ENCODE measurements around the gene MTUS2. TPM values are rescaled to one million over a fixed set of nuclear protein-coding genes. Genes with fewer than 3 reads are reported as not detected.

The MTUS2 gene
- total and polyA plus RNA-seq, 10 of the 15 experiments (the other 5 are each of a cell fraction or from before 2014, with no cell fraction given), result under 0.01 to 0.05 (median 0.02) TPM; not detected in 6

DNA sequence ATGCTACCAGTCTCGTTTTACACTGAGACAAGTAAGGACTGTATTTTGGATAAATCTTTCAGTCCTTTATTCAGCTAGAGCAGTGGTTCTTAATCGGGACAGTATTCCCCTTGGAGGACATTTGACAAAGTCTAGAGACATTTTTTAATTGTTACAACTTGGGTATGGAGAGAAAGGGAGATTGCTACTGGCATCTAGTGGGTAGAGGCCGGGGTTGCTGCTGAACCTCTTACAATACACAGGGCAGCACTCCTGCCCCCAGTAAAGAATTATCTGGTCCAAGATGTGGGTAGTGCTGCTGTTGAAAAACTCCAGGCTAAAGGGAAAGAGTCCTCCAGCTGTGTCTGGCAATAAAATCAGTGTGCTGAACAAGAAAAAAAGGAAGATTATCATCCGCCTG, 440.5 kb downstream of the MTUS2 start:
- WGBS (ENCODE audit: insufficient coverage, insufficient replicate concordance, low lambda C conversion rate, missing lambda C conversion rate), result 0% methylated on average over 4 of the region's 4 CpGs
- ATAC-seq (no peak), FAIRE-seq (no peak)

DNA sequence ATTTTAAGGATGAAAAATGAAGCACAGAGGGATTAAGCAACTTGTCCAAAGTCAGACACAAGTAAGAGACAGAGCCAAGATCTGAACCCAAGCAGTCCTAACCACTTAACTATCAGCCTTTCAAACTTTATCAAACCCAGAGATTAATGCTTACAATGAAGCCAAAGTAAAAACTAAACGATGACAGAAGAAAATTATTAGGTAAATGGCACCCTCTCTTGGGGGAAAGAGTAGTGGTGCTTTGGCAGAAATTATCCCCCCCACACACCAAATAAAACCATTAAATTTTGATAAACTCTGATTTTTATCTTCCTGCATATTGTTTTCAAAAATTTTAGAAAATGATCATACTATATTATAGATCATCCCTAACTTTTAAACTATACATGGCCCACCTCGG, 446.1 kb downstream of the MTUS2 start:
- intact Hi-C loops (cut with micrococcal nuclease; ENCODE audit: unreplicated experiment) (no loop called here), in situ Hi-C loops (cut with MboI) (no loop called here)
- Histone ChIP-seq H3K79me2 (ENCODE audit: control insufficient read depth, insufficient read depth, low read length) (no peaks in the 10 kb centered on the region), H3K9ac (ENCODE audit: control insufficient read depth, insufficient read depth, low read length) (no peak overlapping the region), H3K4me3 (no peak overlapping the region), H3K9me3 (replicated peaks; ENCODE audit: control insufficient read depth, insufficient read depth, low read length) (no peaks in the 10 kb centered on the region; the same call in 2 of the 3 replicates), H3K27ac (ENCODE audit: control insufficient read depth, insufficient read depth) (no peak overlapping the region), H3K4me1 (ENCODE audit: control insufficient read depth, insufficient read depth, low read length) (no peaks in the 10 kb centered on the region), H4K20me1 (ENCODE audit: control insufficient read depth, insufficient read depth) (no peaks in the 10 kb centered on the region), H2AFZ (ENCODE audit: control insufficient read depth, low read depth, low read length) (no peak overlapping the region), H3K4me2 (ENCODE audit: control insufficient read depth, insufficient read depth) (no peak overlapping the region), H3K36me3 (ENCODE audit: control insufficient read depth in 2 of 2, insufficient read depth in 2 of 2, low read length in 1 of 2) (no peaks in the 10 kb centered on the region), H3K27me3 (replicated peaks in 1 of 2; ENCODE audit: control insufficient read depth in 2 of 2, insufficient read depth in 2 of 2, low read length in 1 of 2) (no peaks in the 10 kb centered on the region)
- 16% methylated on average over 2 of the region's 2 CpGs for WGBS (ENCODE audit: insufficient coverage, insufficient replicate concordance, low lambda C conversion rate, missing lambda C conversion rate)
- no TSS peak for BruUV-seq (replicated peaks)
- FAIRE-seq (no peak), ATAC-seq (no peak), DNase-seq (ENCODE audit: low read depth, low spot score) (no peak)
- ChIA-PET POLR2A (no interaction called here), SMC1A (ENCODE audit: uncharacterized antibody, unreplicated experiment) (no interaction called here), CTCF (no interaction called here), RAD21 (ENCODE audit: unreplicated experiment) (no interaction called here)
- no peak for TF ChIP-seq RBBP5 (conservative IDR thresholded peaks at IDR 0.05)
- TF ChIP-seq RAD21 (IDR thresholded peaks at IDR 0.05; ENCODE audit: insufficient read depth, low read depth, low read length), result peak; percentile 49; the same call in 1 of the 2 replicates
- no peak for TF ChIP-seq HDAC2 (IDR thresholded peaks at IDR 0.05)
- TF ChIP-seq, protein P1, sequence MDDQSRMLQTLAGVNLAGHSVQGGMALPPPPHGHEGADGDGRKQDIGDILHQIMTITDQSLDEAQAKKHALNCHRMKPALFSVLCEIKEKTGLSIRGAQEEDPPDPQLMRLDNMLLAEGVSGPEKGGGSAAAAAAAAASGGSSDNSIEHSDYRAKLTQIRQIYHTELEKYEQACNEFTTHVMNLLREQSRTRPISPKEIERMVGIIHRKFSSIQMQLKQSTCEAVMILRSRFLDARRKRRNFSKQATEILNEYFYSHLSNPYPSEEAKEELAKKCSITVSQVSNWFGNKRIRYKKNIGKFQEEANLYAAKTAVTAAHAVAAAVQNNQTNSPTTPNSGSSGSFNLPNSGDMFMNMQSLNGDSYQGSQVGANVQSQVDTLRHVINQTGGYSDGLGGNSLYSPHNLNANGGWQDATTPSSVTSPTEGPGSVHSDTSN (IDR thresholded peaks at IDR 0.05; ENCODE audit: insufficient replicate concordance, low read depth, low read length), result no peak
- TF ChIP-seq ZNF217 (IDR thresholded peaks at IDR 0.05), result no peak

More for the DNA sequence above, 440.5 kb downstream of the MTUS2 start:
- POLR2A ChIA-PET, result no interaction called here
- Histone ChIP-seq H2AFZ (ENCODE audit: control insufficient read depth, low read depth, low read length) (no peak overlapping the region), H3K9me3 (replicated peaks; ENCODE audit: control insufficient read depth, insufficient read depth, low read length) (no peaks in the 10 kb centered on the region; the same call in 2 of the 3 replicates), H3K27ac (ENCODE audit: control insufficient read depth, insufficient read depth) (no peak overlapping the region), H3K4me1 (ENCODE audit: control insufficient read depth, insufficient read depth, low read length) (0 out of 2 replicates have a peak, but pooled peaks cover under 1% of the 10 kb centered on the region), H3K9ac (ENCODE audit: control insufficient read depth, insufficient read depth, low read length) (no peak overlapping the region), H3K79me2 (ENCODE audit: control insufficient read depth, insufficient read depth, low read length) (no peaks in the 10 kb centered on the region), H3K27me3 (replicated peaks in 1 of 2; ENCODE audit: control insufficient read depth in 2 of 2, insufficient read depth in 2 of 2, low read length in 1 of 2) (no peaks in the 10 kb centered on the region), H4K20me1 (ENCODE audit: control insufficient read depth, insufficient read depth) (no peaks in the 10 kb centered on the region), H3K4me3 (no peak overlapping the region), H3K36me3 (ENCODE audit: control insufficient read depth in 2 of 2, insufficient read depth in 2 of 2, low read length in 1 of 2) (no peaks in the 10 kb centered on the region), H3K4me2 (ENCODE audit: control insufficient read depth, insufficient read depth) (no peak overlapping the region)
- TF ChIP-seq BHLHE40 (IDR thresholded peaks at IDR 0.05; ENCODE audit: borderline replicate concordance in 1 of 2, low read depth in 2 of 2, low read length in 1 of 2) (no peak), RAD21 (IDR thresholded peaks at IDR 0.05; ENCODE audit: insufficient read depth, low read depth, low read length) (peak; percentile 54), SP1 (IDR thresholded peaks at IDR 0.05; ENCODE audit: low read depth, low read length) (no peak)
- TF ChIP-seq, protein P2, sequence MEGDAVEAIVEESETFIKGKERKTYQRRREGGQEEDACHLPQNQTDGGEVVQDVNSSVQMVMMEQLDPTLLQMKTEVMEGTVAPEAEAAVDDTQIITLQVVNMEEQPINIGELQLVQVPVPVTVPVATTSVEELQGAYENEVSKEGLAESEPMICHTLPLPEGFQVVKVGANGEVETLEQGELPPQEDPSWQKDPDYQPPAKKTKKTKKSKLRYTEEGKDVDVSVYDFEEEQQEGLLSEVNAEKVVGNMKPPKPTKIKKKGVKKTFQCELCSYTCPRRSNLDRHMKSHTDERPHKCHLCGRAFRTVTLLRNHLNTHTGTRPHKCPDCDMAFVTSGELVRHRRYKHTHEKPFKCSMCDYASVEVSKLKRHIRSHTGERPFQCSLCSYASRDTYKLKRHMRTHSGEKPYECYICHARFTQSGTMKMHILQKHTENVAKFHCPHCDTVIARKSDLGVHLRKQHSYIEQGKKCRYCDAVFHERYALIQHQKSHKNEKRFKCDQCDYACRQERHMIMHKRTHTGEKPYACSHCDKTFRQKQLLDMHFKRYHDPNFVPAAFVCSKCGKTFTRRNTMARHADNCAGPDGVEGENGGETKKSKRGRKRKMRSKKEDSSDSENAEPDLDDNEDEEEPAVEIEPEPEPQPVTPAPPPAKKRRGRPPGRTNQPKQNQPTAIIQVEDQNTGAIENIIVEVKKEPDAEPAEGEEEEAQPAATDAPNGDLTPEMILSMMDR (IDR thresholded peaks at IDR 0.05 in 2 of 3, conservative IDR thresholded peaks at IDR 0.05 in 1 of 3; ENCODE audit: control insufficient read depth in 2 of 3, extremely low read depth in 1 of 3, insufficient read depth in 1 of 3, low read depth in 3 of 3, low read length in 3 of 3), result peak in 1 of 3 experiments; percentile 29; a peak in 1 of 6 replicates
- SMC1A ChIA-PET (ENCODE audit: uncharacterized antibody, unreplicated experiment), result no interaction called here
- intact Hi-C loops (cut with micrococcal nuclease; ENCODE audit: unreplicated experiment), result no loop called here
- CTCF ChIA-PET, result no interaction called here
- in situ Hi-C loops (cut with MboI), result no loop called here
- RAD21 ChIA-PET (ENCODE audit: unreplicated experiment), result no interaction called here
- no TSS peak for BruUV-seq (replicated peaks)
- DNase-seq (ENCODE audit: low read depth, low spot score), result no peak
